Stimulated activated CD8-positive, alpha-beta memory T cell treated with anti-CD3 and anti-CD28 coated beads, Interleukin-12 subunit alpha, Interleukin-12 subunit beta, amount 100 ng/mL, for 24 hours (primary cell): ENCODE measurements around the gene KLHL12.
"Not testable (repeated sequence)": the region's sequence is repeated elsewhere in the genome, so short reads cannot be mapped to it uniquely, and the experiment has no call there.

Source experiments
- DNase-seq: peaks from one replicate; pipeline ENCODE4 v3.0.0-alpha.2; 2020; ENCODE audit errors: extremely low read depth

KLHL12 gene

DNA sequence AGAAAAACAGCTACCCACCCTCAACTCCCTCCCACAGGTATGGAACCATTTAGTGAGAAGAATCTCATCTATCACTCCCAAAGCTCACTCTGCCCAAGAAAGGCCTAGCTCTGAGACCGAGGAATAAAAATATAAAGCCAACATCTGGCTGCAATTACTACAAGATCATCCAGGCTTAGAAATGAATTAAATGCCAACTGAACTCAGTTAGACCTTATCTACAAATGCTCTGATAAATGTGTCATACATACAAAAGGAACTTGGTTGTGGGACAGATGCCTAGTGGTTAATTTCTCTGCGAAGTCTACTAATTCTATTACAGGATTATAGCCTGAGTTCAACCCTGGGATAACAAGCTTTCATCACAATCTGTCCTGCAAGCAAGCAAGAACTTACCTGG is 24.4 kb upstream of the KLHL12 start:
- no peak for DNase-seq

DNA sequence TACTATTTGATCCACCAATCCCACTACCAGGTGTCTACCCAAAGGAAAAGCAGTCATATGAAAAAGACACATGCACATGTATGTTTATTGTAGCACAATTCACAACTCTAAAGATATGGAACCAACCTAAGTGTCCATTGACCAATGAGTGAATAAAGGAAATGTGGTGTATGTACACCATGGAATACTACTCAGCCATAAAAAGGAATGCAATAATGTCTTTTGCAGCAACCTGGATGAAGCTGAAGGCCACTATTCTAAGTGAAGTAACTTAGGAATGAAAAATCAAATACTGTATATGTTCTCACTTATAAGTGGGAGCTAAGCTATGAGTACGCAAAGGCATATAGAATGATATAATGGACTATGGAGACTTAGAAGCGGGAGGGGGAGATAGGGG is 18.4 kb upstream of the KLHL12 start:
- no peak for DNase-seq

GRCh38 chr1:202944438-202944921 is 17.4 kb upstream of the KLHL12 start:
- no peak for DNase-seq

GRCh38 chr1:202942426-202942825 is 15.4 kb upstream of the KLHL12 start:
- no peak for DNase-seq

DNA sequence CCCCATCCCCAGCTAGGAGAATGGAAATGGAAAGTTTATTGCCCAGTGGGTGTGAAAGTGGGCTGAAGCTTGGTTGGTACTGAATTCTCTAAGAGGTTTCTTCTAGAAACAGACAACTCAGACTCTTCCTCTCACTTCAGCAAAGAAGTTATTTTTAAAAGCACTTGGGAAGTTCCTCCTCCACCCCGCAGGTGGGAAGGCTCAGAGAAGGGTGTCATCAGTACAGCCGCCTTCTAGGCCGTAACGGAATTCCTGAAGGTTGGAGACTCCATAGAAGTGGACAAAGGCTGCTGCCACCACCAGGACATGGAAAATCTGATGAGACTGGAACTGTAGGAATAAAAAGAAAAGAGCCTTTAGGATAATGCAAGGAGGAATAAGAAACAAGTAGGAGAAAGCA is 14.3 kb upstream of the KLHL12 start:
- no peak for DNase-seq

DNA sequence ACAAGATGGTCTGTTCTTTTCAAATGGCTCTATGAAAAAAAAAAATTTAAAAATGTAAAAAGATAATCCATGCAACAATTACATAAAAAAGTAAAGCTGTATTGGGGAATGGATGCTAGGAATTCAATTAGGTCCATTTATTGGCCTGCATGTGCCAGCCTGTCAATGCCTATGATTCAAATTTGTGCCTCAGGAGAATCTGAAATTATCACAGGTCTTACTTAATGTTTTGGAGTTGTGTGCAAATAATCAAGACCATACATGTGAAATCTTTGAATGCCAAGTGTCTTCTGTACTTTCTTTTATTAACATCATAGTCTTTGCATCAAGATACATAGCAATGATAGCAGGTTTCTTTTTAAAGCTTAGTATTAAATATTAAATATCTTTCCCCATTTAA is 13.5 kb upstream of the KLHL12 start:
- DNase-seq = no peak

GRCh38 chr1:202938287-202938925 is 11.4 kb upstream of the KLHL12 start:
- no peak for DNase-seq

GRCh38 chr1:202936409-202936808 is 9.4 kb upstream of the KLHL12 start:
- DNase-seq = not testable (repeated sequence)

DNA sequence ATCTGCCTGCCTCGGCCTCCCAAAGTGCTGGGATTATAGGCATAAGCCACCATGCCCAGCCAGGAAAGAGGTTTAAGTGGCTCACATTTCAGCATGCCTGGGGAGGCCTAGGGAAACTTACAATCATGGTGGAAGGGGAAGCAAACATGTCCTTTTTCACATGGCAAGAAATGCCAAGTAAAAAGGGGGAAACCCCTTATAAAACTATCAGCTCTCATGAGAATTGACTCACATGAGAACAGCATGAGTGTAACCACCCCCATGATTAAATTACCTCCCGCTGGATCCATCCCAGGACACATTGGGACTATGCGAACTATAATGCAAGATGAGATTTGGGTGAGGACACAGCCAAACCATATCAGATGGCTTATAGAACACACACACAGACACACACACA is 8.8 kb upstream of the KLHL12 start:
- DNase-seq = no peak

- DNase-seq = no peak
Observed at GRCh38 chr1:202934755-202935154, 7.7 kb upstream of the KLHL12 start.

DNA sequence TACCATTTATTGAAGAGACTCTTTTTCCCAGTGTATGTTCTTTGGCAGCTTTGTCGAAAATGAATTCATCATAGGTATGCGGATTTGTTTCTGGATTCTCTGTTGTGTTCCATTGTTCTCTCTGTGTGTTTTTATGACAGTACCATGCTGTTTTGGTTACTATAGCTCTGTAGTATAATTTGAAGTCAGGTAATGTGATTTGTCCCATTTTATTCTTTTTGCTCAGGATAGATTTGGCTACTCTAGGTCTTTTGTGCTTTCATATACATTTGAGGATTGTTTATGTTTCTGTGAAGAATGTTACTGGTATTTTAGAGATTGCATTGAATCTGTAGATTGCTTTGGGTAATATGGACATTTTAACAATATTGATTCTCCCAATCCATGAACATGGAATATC is 5.4 kb upstream of the KLHL12 start:
- no peak for DNase-seq

- no peak for DNase-seq
Observed at GRCh38 chr1:202923533-202923932, 3.5 kb downstream of the KLHL12 start.

GRCh38 chr1:202919615-202920014 is 7.4 kb downstream of the KLHL12 start:
- DNase-seq = no peak

DNA sequence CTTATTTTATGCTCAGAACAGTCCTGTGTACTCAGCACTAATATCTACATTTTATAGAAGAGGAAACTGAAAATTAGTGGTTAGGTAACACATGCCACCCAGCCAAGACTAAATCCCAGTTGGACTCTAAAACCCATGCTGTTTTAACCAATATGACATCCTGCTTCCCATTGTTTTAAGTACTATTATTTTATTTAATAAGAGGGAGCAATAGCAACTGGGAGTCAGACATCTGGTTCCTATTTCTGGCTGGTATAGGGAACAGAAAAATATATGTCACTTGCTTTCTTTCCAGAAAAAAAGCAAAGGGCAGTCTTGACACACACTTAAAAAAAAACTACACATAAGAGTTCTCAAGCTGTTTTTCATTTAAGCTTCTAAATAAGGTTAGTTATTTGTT is 11.9 kb downstream of the KLHL12 start:
- DNase-seq = no peak

GRCh38 chr1:202912476-202912875 is 14.6 kb downstream of the KLHL12 start:
- DNase-seq = not testable (repeated sequence)

GRCh38 chr1:202909494-202909893 is 17.5 kb downstream of the KLHL12 start:
- no peak for DNase-seq

GRCh38 chr1:202908998-202909397 is 18.0 kb downstream of the KLHL12 start:
- DNase-seq = no peak

DNA sequence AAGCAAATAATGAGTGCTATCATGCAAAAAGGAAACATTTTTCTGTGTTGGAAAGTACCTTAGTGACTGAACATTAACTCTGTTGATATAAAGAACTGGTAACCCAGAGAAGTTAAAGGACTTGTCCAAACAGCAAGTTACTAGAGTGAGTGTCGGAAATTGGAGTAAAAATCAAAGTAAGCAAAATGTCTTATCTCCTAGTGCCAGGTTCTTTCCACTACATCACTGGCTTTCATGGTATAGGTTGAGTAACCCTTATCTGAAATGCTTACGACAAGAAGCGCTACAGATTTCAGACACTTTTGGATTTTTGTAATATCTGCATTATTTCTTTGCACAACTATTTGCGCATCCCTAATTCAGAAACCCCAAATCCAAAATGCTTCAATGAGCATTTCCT is 21.7 kb downstream of the KLHL12 start:
- no peak for DNase-seq

DNA sequence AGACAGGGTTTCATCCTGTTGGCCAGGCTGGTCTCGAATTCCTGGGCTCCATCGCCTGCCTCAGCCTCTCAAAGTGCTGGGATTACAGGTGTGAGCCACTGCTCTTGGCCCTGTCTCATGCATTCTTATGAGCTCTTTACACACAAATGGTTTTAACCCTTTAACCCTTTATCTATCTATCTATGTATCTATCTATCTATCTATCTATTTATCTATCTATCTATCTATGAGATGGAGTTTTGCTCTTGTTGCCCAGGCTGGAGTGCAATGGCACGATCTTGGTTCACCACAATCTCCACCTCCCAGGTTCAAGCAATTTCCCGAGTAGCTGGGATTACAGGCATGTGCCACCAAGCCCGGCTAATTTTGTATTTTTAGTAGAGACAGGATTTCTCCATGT is 23.2 kb downstream of the KLHL12 start:
- DNase-seq = not testable (repeated sequence)

GRCh38 chr1:202901555-202901954 is 25.5 kb downstream of the KLHL12 start:
- DNase-seq = no peak

GRCh38 chr1:202892501-202892900 is 34.5 kb downstream of the KLHL12 start:
- no peak for DNase-seq

DNA sequence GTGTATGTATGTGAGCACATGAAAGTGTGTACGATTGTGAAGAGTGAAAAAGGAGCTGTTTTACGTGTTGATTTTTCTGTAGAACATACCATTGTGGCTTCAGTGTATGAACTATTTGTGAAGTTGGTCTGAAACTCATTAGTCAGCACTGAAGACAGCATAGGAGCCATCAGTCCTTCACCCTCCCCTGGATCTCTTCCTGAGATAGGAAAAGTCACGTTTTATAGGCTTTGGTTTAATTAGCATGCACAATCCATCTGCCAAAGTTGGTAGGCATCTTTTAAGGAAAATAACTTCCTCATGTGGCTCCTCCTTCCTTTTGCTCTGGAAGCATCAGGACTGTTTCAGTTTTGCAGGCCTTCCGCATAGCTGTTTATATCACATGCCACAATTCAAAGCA is 36.6 kb downstream of the KLHL12 start:
- DNase-seq = no peak

GRCh38 chr1:202888531-202889360 is 38.3 kb downstream of the KLHL12 start, which contains the start of gene RABIF:
Gene RABIF (minus strand): TSS chr1:202889149. CDS start chr1:202889098, 51 bp downstream.
- DNase-seq = peak; percentile 93
